HG02938 (cell line): Measurements from ENCODE around the gene STIMATE.

Experiments
- ATAC-seq: cut with Tn5 transposase; IDR thresholded peaks from one replicate; pipeline ENCODE4 v1.9.1; 2021; ENCODE audit warnings: mild to moderate bottlenecking, moderate library complexity; ENCODE audit not compliant: unreplicated experiment

The STIMATE gene

DNA sequence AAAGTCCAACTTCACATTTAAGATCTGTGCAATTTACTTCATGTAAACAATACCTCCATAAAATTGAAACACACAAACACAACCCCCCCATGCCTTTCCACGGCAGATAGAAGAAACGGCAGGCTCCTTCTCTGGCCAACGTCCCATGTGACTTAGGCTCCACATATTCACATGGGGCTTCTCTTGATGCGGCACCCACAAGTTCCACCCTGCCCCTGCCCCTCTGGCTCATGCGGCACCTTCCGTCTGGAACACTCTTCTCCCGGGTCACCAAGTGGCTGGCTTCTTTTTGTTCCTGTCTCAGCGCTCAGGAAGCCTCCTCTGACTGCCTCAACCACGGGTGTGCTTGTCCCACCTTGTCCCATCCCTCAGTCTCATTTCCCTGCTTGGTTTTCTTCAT lies 25.6 kb downstream of the STIMATE start:
- no peak for ATAC-seq

DNA sequence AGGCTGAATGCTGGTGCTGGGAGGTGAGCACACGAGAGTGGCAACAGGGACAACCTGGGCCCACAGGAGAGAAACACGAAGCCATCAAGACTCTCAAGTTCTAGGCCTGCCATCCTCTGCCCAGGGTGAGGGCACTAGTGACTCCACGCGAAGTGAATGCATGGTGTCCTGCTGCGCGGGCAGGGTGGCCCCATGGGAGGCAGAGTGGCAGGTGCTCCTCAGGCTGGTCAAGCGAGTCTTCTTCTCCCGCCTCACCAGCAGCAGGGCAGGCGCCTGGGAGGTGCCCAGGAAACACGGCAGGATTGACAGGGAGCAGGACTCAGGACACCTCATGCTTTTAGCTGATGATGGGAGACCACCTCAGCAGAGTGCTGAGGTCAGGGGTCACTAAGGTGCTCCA lies 26.9 kb downstream of the STIMATE start:
- no peak for ATAC-seq

DNA sequence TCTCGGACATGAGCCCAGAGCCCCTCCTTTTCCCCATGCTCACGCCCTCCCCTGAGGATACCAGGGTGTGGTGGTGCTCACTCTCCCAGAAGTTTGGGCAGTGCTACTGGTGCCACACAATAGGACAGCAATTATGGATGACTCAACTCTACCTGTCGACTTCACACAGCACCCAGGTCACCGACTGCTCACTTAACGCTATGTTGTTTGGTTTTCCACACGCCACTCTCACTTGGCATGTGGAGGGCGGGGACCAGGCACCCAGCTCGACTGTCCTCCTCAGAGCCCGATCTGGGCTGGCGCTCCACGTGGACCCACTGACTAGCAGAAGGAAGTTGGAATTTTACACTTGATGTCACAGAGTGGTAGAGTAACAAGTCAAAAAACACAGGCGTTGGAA lies 30.9 kb downstream of the STIMATE start:
- no peak for ATAC-seq

DNA sequence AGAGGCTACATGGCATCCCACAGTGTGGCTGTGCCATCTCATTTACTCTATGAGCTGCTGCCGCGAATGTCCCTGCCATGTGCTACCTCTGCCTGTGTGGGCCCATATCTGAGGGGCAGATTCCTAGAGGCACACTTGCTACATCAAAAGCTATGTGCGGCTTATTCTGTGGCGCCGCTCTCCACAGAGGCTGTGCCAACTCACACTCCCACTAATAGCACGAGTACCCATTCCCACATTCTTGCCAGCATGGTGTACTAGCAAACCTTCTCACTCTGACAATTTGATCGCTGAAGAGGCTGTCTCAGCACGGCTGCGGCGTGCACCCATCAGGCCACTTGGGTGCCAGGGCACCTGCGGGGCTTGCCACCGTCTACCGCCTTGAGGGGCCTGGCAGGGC lies 31.4 kb downstream of the STIMATE start:
- ATAC-seq: no peak

DNA sequence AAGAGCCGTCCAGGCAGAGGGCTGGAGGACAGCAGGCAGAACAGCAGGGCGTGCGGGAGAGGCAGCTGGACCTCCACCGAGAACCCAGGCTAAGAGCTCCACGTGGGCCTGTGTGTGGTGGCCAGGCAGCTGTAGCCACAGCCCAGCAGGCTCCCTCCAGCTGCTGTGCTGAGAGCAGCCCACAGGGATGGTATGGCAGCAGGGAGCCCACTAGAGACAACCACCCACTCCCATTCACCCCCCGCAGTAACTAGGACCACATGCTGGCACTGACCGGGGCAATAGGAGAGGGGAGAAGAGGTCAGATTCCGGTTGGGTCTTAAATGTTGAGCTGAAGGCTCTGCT lies 37.0 kb downstream of the STIMATE start:
- no peak for ATAC-seq

DNA sequence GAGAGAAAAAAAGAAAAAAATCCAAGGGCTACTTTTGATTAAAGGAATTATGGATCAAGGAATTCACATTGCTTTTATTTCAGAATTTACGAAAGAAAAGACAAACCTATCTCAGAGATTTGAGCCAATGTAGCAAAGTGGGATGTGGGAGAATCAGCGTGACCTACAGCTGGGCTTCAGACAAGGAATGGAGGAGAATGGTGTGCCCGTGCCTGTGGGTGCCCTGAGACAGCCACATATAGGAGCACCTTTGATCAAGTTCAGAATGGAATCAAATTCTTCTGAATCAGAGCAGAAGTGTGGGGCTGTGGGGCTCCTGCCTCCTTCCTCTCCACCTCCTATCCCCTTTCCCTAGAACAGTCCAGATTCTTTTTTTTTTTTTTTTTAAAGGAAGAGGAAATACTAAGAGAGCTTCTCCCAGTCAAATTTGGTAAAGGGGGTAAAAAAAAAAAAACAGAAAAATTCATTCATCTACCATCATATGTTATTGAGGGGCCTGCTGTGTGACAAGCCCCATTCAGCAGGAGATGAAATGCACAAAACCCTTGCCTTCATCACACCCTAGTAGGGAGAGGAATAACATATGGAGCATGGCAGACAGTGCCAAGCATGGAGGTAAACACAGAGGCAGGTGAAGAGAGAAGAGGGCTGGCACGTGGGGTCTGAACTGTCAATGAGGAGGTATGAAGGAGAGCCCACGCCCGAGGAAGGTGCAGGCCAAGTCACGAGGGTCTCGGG lies 37.5 kb downstream of the STIMATE start:
- no peak for ATAC-seq

DNA sequence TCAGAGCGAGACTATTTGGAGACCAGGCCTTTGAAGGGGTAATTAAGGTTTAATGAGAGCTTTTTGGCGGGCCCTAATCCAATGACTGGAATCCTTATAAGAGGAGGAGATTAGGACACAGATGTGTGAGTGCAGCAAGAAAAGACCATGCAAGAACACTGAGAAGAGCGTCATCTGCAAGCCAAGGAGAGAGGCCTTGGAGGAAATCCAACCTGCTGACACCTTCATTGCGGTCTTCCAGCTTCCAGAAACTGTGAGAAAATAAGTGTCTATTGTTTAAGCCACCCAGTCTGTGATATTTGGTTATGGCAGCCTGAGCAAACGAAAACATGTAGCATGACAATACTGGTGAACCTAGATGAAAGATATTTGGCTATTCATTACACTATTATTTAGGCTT lies 39.5 kb downstream of the STIMATE start:
- ATAC-seq: no peak

DNA sequence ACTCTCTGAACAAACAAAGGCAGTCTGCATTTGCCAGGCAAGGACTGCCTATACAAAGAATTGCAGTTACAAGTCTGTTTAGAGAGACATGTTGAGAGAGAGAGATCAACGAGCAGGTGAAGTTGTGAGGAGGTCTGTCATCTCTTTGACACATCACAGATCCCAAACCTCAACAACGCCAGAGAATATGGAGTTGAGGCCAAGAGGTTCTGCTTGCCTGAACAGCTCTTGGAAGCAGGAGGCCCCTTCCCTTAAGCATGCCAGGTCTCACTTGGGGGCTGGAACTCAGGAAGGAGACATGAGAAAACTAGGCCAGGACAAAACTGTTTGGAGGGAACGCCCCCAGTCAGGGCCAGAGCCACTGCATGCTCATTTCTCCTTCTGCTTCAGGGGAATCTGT lies 40.2 kb downstream of the STIMATE start:
- ATAC-seq: no peak

DNA sequence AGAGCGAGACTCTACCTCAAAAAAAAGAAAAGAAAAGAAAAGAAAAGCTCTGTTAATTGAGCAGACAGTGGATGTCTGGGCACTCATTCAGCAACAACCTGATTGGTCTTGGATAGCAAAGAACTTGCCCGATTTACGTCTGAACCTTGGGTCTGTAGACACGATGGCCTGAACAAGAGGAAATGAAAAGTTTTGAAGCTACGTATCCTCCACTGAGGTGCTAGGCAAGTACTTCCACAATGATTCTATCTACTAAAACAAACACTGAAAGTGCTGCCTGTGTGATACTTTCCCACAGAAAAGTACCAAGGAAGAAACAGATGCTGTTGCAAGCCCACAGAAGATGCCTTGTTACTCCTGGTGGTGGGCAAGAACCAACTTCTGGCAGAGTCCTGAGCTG lies 40.7 kb downstream of the STIMATE start:
- no peak for ATAC-seq

DNA sequence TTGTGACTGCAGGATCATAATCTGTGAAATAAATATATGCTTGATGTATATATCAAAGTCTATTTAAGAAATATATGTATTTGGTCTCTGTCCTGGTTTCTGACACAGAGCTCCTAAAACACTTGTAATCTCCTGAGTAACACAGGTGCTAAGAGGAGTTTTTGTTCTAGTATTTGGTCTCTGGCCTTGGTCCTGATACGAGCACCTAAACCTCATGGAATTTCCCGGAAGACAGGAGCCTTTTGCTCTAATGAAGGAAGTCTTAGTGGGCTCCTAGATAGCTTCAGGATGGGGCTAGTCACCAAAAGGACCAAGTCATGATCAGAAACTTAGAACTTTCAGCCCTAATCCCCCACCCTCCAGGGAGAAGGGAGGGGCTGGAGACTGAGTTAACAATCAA lies 43.3 kb downstream of the STIMATE start:
- ATAC-seq: no peak

DNA sequence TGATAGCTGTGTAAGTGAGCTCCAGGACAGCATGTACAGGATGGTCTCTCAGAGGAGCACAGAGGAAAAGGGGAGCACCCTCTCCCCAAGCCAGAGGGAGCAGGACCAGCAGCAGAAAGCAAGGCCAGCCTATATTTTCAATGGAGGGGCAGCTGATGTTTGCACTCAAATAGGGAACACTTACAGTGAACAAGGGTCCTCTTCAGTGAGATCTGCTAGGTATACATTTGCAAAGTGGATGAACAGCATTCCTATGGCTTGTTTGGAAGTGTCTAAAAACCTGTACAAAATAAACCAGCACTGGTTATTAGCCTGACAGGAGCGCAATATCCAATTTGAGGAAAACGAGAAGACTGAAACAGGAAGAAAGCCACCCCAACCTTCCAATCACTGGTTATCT lies 44.9 kb downstream of the STIMATE start:
- no peak for ATAC-seq

DNA sequence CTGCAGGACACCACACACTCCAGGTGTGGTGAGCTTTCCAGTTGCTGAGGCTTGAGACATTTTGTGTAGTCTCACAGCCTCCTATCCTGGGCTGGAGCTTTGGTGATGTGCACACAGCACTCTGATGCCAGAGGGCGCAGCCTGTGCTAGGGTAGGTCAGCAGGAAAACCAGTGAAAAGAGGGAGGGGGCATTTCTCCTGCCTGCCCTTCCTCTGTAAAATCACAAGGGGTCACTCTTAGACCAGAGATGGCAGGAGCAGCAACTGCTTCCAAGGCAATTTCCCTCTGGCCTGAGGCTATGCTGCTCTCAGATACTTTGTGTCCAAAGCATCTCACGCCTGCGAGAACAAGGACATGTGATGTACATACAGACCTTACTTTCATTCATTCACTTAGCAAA lies 46.0 kb downstream of the STIMATE start:
- ATAC-seq: no peak

DNA sequence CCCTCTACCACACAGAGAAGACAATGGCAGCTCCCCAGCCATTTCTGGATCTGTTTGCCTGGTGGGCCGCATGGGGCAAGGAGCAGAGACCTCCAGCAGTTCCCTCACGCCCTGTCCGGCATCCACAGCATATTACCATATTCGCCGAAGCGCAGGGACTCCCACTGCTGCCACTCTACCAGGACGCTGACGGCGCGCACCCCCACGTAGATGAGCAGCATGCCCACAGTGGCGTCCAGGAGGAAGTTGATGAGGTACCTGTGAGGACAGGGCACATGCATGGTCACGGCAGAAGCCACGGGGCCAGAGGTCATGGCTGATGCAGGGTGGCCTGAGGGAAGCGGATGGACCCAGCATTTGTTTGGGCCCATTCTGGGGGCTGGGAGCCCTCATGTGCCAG lies 47.7 kb downstream of the STIMATE start:
- ATAC-seq: no peak

DNA sequence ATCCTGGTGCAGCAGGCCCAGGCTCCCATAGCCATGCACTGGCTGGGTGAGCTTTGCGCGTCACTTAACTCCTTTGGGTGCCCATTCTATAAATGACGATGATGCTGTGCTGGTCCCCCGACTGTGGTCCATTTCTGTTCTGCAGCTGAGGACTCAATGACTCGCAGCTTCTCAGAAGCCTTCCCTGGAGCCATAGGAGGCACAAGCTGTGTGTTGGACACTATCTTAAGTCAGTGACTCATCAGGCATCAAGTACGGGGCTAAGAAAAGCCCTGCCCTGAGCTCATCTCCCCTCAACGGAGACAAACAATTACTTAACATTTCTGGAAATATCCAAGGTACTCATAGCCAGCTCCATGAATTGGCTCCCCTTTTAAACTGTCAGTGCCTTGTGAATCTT lies 48.7 kb downstream of the STIMATE start:
- no peak for ATAC-seq

DNA sequence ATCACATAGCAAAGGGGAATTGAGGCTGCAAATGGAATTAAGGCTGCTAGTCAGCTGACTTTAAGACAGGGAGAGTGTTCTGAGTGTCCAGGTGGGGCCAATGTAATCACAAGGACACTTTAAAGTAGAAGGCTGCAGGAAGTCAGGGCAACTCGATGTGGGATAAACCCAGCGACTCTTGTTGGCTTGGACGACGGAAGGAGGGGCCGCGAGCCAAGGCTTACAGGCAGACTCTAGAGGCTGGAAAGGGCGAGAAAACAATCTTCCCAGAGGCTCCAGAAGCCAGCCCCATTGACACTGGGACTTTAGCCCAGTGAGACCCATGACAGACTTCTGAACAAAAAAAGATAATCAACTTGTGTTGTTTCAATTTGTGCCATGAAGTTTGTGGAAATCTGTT lies 49.6 kb downstream of the STIMATE start:
- ATAC-seq: no peak

DNA sequence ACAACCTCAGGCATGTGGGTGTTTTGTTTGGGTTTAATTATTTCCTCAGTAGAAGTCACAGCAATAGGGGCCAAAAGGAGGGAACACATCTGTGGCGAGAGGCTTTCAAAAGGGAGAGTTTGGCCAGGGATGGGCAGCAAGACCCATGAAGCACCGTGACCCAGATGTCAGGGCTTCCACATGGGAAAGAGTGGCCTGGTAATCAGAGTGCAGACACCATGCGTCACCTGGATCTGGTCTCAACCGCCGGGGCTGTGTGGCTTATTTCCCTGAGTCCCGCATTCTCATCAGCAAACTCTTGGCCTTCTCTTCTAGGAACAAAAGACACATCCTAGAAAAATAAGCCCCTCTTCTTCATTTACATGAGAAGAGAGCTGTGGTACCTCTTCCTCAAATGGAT lies 50.1 kb downstream of the STIMATE start:
- no peak for ATAC-seq

DNA sequence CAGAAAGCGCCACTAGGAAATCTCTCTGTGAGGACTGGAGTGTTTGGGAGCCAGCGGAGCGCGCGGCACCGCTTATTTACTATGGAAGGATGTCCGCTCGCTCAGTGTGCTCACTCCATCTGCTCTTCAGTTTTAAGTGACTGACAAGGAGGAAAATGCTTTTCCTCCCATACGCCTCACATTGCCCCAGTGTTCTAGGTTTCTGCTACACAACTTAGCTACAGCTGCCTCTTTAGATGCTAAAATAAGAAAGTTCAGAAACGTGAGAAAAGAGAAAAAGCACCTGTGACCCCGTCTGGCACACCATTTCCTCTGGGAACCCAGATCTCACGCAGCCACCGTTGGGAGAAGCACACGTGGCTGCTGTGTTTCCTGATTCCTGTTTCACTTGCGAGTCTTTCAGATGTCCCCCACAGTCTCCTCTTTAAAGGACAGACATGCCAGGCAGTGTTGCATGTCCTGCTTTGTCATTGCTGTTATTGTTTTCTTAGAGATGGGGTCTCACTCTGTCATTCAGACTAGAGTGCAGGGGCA lies 50.8 kb downstream of the STIMATE start:
- no peak for ATAC-seq

DNA sequence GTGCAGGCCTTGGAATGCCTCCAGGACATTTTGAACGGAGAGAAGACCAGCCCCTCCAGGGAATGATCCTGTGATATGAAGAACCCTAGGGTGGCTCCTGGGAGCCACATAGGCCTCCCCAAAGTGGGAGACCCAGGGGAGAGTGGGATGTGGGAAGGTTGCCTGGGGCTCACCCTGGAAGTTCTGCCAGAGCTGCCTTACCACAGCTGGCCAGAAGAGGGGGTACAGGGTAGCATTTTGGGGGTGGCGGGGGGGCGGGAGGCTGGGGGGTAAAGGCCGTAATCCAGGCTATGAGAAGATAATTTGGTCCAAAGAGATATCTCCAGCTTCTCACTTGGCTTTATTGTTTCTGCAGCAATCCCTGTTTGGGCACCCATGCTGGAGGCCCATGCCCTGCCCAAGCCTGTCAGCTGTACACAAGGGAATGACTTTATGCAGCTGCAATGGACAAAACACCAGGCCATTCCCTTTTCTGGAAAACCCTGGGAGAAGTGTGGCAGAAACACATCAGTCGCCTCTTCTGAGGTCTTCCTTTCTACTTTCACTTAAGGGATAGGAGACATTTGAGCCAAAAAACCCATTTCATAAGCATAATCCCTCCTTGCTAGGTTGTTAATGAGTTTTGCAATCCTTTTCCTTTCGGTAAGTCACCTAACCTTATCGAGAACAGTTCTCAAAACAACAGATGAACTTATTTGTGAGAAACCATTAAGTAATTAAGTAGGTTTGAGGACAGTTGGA lies 51.5 kb downstream of the STIMATE start:
- no peak for ATAC-seq

DNA sequence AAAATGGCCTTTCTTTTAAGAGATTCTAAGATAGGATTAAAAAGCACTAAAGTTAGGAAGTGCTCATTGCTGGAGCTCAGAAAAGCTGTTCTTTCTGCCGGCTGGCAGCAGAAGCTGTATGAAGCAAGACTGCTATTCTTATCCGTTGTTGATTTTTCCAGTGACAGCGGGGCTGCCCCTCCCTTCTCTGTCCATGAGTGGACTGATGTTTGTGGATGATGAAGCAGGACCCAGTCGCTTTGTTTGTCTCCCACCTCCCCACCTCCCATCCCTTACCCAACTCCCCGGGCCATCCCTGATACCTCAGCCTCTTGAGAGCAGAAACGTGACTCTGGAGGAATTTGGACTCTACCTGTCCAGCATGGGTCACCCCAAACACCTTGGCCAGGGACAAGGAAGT lies 52.2 kb downstream of the STIMATE start:
- no peak for ATAC-seq

DNA sequence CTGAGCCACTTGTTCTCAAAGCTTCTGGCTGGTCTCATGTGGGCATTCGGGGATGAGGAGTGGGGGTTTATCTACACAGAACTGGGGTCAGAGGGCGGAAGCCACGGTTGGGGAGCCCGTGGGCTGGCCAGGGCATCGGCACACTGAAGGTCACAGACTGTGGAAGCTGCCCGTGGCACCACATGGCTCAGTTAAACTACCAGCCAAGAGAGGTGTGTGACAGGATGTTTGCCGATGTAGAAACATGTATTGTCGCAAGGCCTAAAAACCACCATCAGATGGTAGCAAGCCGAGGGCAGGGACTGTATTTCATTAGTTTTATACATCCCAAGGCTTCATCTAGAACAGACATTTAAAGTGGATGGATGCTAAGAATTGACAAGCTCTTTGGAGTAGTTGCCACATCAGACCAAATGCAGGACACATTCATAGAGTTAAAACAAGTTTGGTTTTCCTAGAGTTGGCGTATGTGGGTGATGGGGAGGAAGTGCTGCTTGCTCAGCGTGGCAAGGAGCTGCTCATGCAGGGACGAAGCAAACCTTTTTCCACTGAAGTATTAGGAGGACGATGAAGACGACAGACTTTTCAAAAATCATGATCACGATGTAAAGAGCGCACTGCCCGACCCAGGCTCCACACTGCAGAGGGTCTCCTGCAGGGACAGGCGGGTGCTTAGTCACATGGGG lies 52.9 kb downstream of the STIMATE start:
- no peak for ATAC-seq

DNA sequence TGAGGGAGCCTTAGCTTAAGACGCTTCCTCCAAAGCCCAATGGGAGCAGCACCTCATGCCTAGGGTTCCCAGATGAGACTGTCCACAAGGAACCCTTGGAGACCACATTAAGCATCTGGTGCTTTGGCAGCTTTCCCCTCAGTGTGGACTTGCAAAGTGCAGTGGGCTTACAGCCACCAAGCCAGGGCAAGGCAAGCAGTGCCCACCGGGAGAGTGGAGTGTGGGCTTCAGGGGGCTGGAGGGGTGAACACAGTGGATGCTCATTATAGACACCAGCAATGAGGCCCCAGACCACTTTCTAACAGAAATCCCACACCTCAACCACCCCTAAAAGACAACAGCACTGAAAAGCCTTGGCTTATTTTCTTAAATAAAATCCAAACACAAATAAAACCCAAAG lies 53.5 kb downstream of the STIMATE start:
- no peak for ATAC-seq
